IMR-90 (cell line): ENCODE data around the gene ABCC8. TPM values are rescaled to one million over a fixed set of nuclear protein-coding genes. Genes with fewer than 3 reads are reported as not detected.

Source experiments
- ATAC-seq: fragments of 200-7000 bp; cut with Tn5 transposase; 2 replicates; pipeline ENCODE4 v1.9.1; 2020; ENCODE audit warnings: low read depth, mild to moderate bottlenecking, moderate library complexity
- BruUV-seq: library from RNA; stranded (reverse); fragments of 400-500 nt; replicated peaks from 2 replicates; lab custom pipeline; 2021; lab: Mats Ljungman, UMichigan
- CTCF ChIA-PET: fragments of 300-600 bp; formaldehyde crosslinking; extraction: SDS; loops from one replicate; lab custom pipeline; 2021; ENCODE audit warnings: antibody characterized with exemption; lab: Yijun Ruan, JAX
- POLR2A ChIA-PET: fragments of 300-600 bp; sonication (Branson Sonifier 250); formaldehyde crosslinking; loops from one replicate; lab custom pipeline; 2022; ENCODE audit warnings: antibody characterized with exemption; ENCODE audit not compliant: unreplicated experiment; lab: Charles Lee
- DNase-seq: peaks from one replicate; pipeline ENCODE4 v3.0.0; 2013
- H2AFZ ChIP-seq: replicated peaks from 2 replicates; pipeline ENCODE3; 2013; ENCODE audit warnings: low read length, mild to moderate bottlenecking; ENCODE audit not compliant: poor library complexity
- H2AK5ac ChIP-seq: 2 replicates; pipeline ENCODE4 v1.6.1; 2013; ENCODE audit warnings: low read depth, low read length, inconsistent platforms
- H2AK9ac ChIP-seq: replicated peaks from 2 replicates; pipeline ENCODE3; 2013; ENCODE audit warnings: mild to moderate bottlenecking, low read depth, low read length, moderate library complexity; ENCODE audit not compliant: poor library complexity
- H2BK120ac ChIP-seq: 2 replicates; pipeline ENCODE4 v1.6.1; 2013; ENCODE audit warnings: low read depth, low read length, inconsistent platforms
- H2BK15ac ChIP-seq: 3 replicates; pipeline ENCODE4 v1.6.1; 2013; ENCODE audit warnings: low read depth, low read length, inconsistent platforms
- H2BK20ac ChIP-seq: 2 replicates; pipeline ENCODE4 v1.6.1; 2013; ENCODE audit warnings: low read depth, mild to moderate bottlenecking, inconsistent platforms, low read length, moderate library complexity
- H2BK5ac ChIP-seq: 2 replicates; pipeline ENCODE4 v1.6.1; 2013; ENCODE audit warnings: mild to moderate bottlenecking, low read depth, low read length, inconsistent platforms; ENCODE audit not compliant: poor library complexity, severe bottlenecking
- H3K14ac ChIP-seq: replicated peaks from 2 replicates; pipeline ENCODE4 v1.6.1; 2013; ENCODE audit warnings: low read depth, low read length, inconsistent platforms
- H3K18ac ChIP-seq: 2 replicates; pipeline ENCODE4 v1.6.1; 2013; ENCODE audit warnings: low read depth, low read length, control low read depth
- H3K23ac ChIP-seq: 2 replicates; pipeline ENCODE4 v1.6.1; 2013; ENCODE audit warnings: low read depth, low read length, inconsistent platforms
- H3K27ac ChIP-seq: 2 replicates; pipeline ENCODE4 v1.5.1; 2013; ENCODE audit warnings: mild to moderate bottlenecking, control low read depth, low read length; ENCODE audit not compliant: insufficient read depth
- H3K27me3 ChIP-seq: 2 replicates; pipeline ENCODE4 v1.6.1; 2013; ENCODE audit warnings: low read length; ENCODE audit not compliant: control insufficient read depth, insufficient read depth
- H3K36me3 ChIP-seq: 2 replicates; pipeline ENCODE4 v1.6.1; 2013; ENCODE audit warnings: low read length, mixed read lengths; ENCODE audit not compliant: control insufficient read depth, insufficient read depth
- H3K4ac ChIP-seq: 2 replicates; pipeline ENCODE4 v1.6.1; 2013; ENCODE audit warnings: low read depth, low read length, inconsistent platforms
- H3K4me1 ChIP-seq: 2 replicates; pipeline ENCODE4 v1.6.1; 2013; ENCODE audit warnings: low read length, mixed read lengths; ENCODE audit not compliant: control insufficient read depth, insufficient read depth
- H3K4me2 ChIP-seq: 2 replicates; pipeline ENCODE4 v1.6.1; 2013; ENCODE audit warnings: low read depth, mild to moderate bottlenecking, control low read depth, low read length, moderate library complexity
- H3K4me3 ChIP-seq: 2 replicates; pipeline ENCODE4 v1.5.1; 2013; ENCODE audit warnings: low read depth, mild to moderate bottlenecking, control low read depth, low read length, moderate library complexity; ENCODE audit not compliant: insufficient read depth
- H3K56ac ChIP-seq: 2 replicates; pipeline ENCODE4 v1.6.1; 2013; ENCODE audit warnings: low read length, inconsistent platforms; ENCODE audit not compliant: insufficient read depth; ENCODE audit errors: extremely low read depth
- H3K79me1 ChIP-seq, 2 experiments: 2 replicates each; pipeline ENCODE4 v1.6.1; 2013; ENCODE audit warnings: low read length in 2 of 2, inconsistent platforms in 1 of 2, low read depth in 1 of 2
- H3K9ac ChIP-seq: 2 replicates; pipeline ENCODE4 v1.6.1; 2013; ENCODE audit warnings: low read depth, low read length, control low read depth
- H3K9me1 ChIP-seq: 2 replicates; pipeline ENCODE4 v1.6.1; 2013; ENCODE audit warnings: low read length, inconsistent platforms; ENCODE audit not compliant: insufficient read depth
- H3K9me3 ChIP-seq: 2 replicates; pipeline ENCODE4 v1.6.1; 2013; ENCODE audit warnings: low read length; ENCODE audit not compliant: control insufficient read depth, insufficient read depth
- H4K20me1 ChIP-seq: 2 replicates; pipeline ENCODE4 v1.6.1; 2013; ENCODE audit warnings: low read length, inconsistent platforms; ENCODE audit not compliant: insufficient read depth
- H4K5ac ChIP-seq: 2 replicates; pipeline ENCODE4 v1.6.1; 2013; ENCODE audit warnings: mild to moderate bottlenecking, low read depth, low read length, control low read depth
- H4K8ac ChIP-seq, 2 experiments: 2 replicates each; pipeline ENCODE4 v1.6.1; 2013; ENCODE audit warnings: low read depth in 2 of 2, low read length in 2 of 2, control low read depth in 1 of 2, inconsistent platforms in 1 of 2
- H4K91ac ChIP-seq: 2 replicates; pipeline ENCODE4 v1.6.1; 2013; ENCODE audit warnings: low read depth, low read length, inconsistent platforms; ENCODE audit not compliant: insufficient read depth
- CEBPB ChIP-seq: IDR thresholded peaks from 2 replicates; pipeline ENCODE4 v1.6.1; 2012; ENCODE audit warnings: low read depth, low read length, improper control_type of control experiment
- MAZ ChIP-seq: IDR thresholded peaks from 2 replicates; pipeline ENCODE4 v1.6.1; 2012; ENCODE audit warnings: low read depth, mild to moderate bottlenecking, low read length, improper control_type of control experiment, moderate library complexity, borderline replicate concordance
- MXI1 ChIP-seq: IDR thresholded peaks from 2 replicates; pipeline ENCODE4 v1.6.1; 2012; ENCODE audit warnings: low read depth, mild to moderate bottlenecking, low read length, moderate library complexity, borderline replicate concordance
- NFE2L2 ChIP-seq: fragments of 150-350 bp; IDR thresholded peaks from 2 replicates; pipeline ENCODE4 v1.6.1; 2016; ENCODE audit warnings: low read depth, mild to moderate bottlenecking, low read length
- POLR2A ChIP-seq: IDR thresholded peaks from 2 replicates; pipeline ENCODE4 v1.6.1; 2012; ENCODE audit warnings: mild to moderate bottlenecking, low read depth, low read length
- RAD21 ChIP-seq: IDR thresholded peaks from 2 replicates; pipeline ENCODE4 v1.6.1; 2012; ENCODE audit warnings: low read length, improper control_type of control experiment
- SMC3 ChIP-seq: fragments of 150-350 bp; IDR thresholded peaks from 2 replicates; pipeline ENCODE4 v1.6.1; 2016; ENCODE audit warnings: low read depth, mild to moderate bottlenecking, antibody characterized with exemption, low read length, moderate library complexity
- WGBS, 2 experiments: methylation state at CpG; one replicate each; pipeline versions ENCODE4 v1.1.5 to v1.1.7; 2013; ENCODE audit warnings: missing lambda C conversion rate in 2 of 2; ENCODE audit not compliant: insufficient read length in 1 of 2; ENCODE audit errors: extremely low coverage in 2 of 2; 5-methylcytosine and 5-hydroxymethylcytosine counted together
- dilution Hi-C: fragments of 300-500 bp; cut with HindIII; formaldehyde crosslinking; loops from one replicate; pipeline ENCODE4 v1.14.3; 2018; ENCODE audit warnings: low sequenced_read_pairs; ENCODE audit not compliant: unreplicated experiment
- in situ Hi-C: fragments of 300-500 bp; cut with MboI; formaldehyde crosslinking; loops from 3 replicates; pipeline ENCODE4 v1.14.3; 2019; ENCODE audit warnings: low sequenced_read_pairs, inconsistent platforms, mixed read lengths
- intact Hi-C: fragments of 100-400 bp; cut with micrococcal nuclease; formaldehyde crosslinking; loops from 2 replicates; pipeline ENCODE4 v1.10.0; 2022
- polyA plus RNA-seq, 3 experiments: library from polyadenylated mRNA; depleted of rRNA; stranded (reverse); fragments of >200 nt; gene quantifications; 2 replicates each; pipeline ENCODE4 v1.2.3, GENCODE V29; 2012; ENCODE audit warnings: low replicate concordance in 1 of 3
- total RNA-seq: library from RNA; depleted of rRNA; stranded (reverse); fragments of >200 nt; gene quantifications from 2 replicates; pipeline ENCODE4 v1.2.3, GENCODE V29; 2012
- TF ChIP-seq, protein P1 (sequence below): conservative IDR thresholded peaks from 2 replicates; pipeline ENCODE4 v1.5.1; 2012; ENCODE audit warnings: mild to moderate bottlenecking, low read depth, low read length, improper control_type of control experiment
- TF ChIP-seq, protein P2 (sequence below): fragments of 150-350 bp; IDR thresholded peaks from 2 replicates; pipeline ENCODE4 v1.6.1; 2017; ENCODE audit warnings: mild to moderate bottlenecking, antibody characterized with exemption, low read length, low read depth
- TF ChIP-seq, protein P3 (sequence below): fragments of 150-350 bp; IDR thresholded peaks from 2 replicates; pipeline ENCODE4 v1.6.1; 2016; ENCODE audit warnings: low read depth, mild to moderate bottlenecking, low read length, moderate library complexity, borderline replicate concordance

ABCC8 gene
- total and polyA plus RNA-seq, 2 of the 4 experiments (the other 2 are of a cell fraction): not detected

DNA sequence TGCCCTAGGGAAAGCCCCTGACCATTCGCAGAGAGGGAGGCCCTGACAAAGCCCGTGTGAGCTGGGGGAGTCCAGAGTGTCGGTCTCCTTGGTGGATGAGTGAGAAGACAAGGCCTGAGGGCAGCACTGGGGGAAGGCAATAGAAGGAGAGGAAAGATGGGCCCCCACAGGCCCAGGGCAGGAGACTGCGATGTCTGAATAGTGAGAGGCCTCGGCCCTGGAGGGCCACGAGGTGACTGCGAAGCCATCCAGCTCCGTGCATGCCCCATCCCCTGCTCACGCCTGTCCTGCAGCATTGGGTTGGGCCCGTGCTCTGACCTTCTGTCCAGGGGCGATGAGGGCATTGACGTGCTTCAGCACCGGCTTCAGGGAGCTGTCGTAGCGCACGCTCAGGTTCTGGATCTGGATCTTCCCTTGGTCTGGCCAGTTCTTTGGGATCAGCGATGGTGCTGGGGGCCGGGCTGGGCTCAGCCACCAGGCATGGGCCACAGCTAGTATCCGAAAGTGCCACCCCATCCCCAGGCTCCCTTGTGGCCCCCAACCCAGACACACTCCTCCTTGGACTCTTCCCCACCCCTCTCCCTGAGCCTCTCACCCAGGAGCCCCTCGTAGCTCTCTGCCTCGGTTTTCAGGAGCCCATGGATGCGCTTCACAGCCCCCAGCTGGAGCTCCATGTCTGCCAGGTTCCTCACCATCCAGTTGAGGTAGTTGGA, 79.9 kb downstream of the ABCC8 start:
- H2AFZ ChIP-seq: no peak overlapping the region
- H3K4me3 ChIP-seq: no peak overlapping the region
- WGBS, 2 experiments: 72% methylated on average over 15 of the region's 22 CpGs; no CpG with 5 or more reads in 1 of the 2 experiments
- dilution Hi-C loops (no loop called here), in situ Hi-C loops (no loop called here), intact Hi-C loops (no loop called here)
- TF ChIP-seq MAZ: no peak
- TF ChIP-seq, protein P1, sequence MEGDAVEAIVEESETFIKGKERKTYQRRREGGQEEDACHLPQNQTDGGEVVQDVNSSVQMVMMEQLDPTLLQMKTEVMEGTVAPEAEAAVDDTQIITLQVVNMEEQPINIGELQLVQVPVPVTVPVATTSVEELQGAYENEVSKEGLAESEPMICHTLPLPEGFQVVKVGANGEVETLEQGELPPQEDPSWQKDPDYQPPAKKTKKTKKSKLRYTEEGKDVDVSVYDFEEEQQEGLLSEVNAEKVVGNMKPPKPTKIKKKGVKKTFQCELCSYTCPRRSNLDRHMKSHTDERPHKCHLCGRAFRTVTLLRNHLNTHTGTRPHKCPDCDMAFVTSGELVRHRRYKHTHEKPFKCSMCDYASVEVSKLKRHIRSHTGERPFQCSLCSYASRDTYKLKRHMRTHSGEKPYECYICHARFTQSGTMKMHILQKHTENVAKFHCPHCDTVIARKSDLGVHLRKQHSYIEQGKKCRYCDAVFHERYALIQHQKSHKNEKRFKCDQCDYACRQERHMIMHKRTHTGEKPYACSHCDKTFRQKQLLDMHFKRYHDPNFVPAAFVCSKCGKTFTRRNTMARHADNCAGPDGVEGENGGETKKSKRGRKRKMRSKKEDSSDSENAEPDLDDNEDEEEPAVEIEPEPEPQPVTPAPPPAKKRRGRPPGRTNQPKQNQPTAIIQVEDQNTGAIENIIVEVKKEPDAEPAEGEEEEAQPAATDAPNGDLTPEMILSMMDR: no peak
- TF ChIP-seq, protein P2, sequence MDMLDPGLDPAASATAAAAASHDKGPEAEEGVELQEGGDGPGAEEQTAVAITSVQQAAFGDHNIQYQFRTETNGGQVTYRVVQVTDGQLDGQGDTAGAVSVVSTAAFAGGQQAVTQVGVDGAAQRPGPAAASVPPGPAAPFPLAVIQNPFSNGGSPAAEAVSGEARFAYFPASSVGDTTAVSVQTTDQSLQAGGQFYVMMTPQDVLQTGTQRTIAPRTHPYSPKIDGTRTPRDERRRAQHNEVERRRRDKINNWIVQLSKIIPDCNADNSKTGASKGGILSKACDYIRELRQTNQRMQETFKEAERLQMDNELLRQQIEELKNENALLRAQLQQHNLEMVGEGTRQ: no peak
- TF ChIP-seq RAD21: no peak
- TF ChIP-seq MXI1: no peak
- no peak for TF ChIP-seq SMC3
- no peak for TF ChIP-seq POLR2A
- TF ChIP-seq CEBPB: no peak
- no peak for TF ChIP-seq NFE2L2
- TF ChIP-seq, protein P3, sequence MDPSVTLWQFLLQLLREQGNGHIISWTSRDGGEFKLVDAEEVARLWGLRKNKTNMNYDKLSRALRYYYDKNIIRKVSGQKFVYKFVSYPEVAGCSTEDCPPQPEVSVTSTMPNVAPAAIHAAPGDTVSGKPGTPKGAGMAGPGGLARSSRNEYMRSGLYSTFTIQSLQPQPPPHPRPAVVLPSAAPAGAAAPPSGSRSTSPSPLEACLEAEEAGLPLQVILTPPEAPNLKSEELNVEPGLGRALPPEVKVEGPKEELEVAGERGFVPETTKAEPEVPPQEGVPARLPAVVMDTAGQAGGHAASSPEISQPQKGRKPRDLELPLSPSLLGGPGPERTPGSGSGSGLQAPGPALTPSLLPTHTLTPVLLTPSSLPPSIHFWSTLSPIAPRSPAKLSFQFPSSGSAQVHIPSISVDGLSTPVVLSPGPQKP: no peak
- no peak overlapping the region for H4K5ac ChIP-seq
- no peak overlapping the region for H2AK9ac ChIP-seq
- H2BK5ac ChIP-seq: no peak overlapping the region
- no peaks in the 10 kb centered on the region for H3K36me3 ChIP-seq
- no peak overlapping the region for H2AK5ac ChIP-seq
- no peaks in the 10 kb centered on the region for H3K4me1 ChIP-seq
- no peak overlapping the region for H2BK120ac ChIP-seq
- H3K23ac ChIP-seq: no peak overlapping the region
- H3K14ac ChIP-seq: no peak overlapping the region
- H3K56ac ChIP-seq: no peak overlapping the region
- H2BK15ac ChIP-seq: no peak overlapping the region
- no peaks in the 10 kb centered on the region for H3K79me1 ChIP-seq
- CTCF ChIA-PET: no interaction called here
- H3K18ac ChIP-seq: no peak overlapping the region
- H3K4ac ChIP-seq: no peak overlapping the region
- DNase-seq (no peak), ATAC-seq (no peak)
- BruUV-seq: no TSS peak
- no peaks in the 10 kb centered on the region for H4K20me1 ChIP-seq
- no peak overlapping the region for H4K91ac ChIP-seq
- H3K4me2 ChIP-seq: no peak overlapping the region
- H3K9me3 ChIP-seq: no peaks in the 10 kb centered on the region
- POLR2A ChIA-PET: no interaction called here
- H2BK20ac ChIP-seq: no peak overlapping the region
- H3K9ac ChIP-seq: no peak overlapping the region
- no peak overlapping the region for H4K8ac ChIP-seq
- H3K27me3 ChIP-seq: peaks cover 7% of the 10 kb centered on the region; the same call in 1 of the 2 replicates
- H3K9me1 ChIP-seq: no peaks in the 10 kb centered on the region
- no peak overlapping the region for H3K27ac ChIP-seq
